Fibroblast of skin of abdomen (primary cell): ENCODE data around the gene SLC30A7.
"Not testable (repeated sequence)": the region's sequence is repeated elsewhere in the genome, so short reads cannot be mapped to it uniquely, and the experiment has no call there.

Experiments used
- DNase-seq: peaks from one replicate; pipeline ENCODE4 v3.0.0-alpha.2; 2013

The SLC30A7 gene

DNA sequence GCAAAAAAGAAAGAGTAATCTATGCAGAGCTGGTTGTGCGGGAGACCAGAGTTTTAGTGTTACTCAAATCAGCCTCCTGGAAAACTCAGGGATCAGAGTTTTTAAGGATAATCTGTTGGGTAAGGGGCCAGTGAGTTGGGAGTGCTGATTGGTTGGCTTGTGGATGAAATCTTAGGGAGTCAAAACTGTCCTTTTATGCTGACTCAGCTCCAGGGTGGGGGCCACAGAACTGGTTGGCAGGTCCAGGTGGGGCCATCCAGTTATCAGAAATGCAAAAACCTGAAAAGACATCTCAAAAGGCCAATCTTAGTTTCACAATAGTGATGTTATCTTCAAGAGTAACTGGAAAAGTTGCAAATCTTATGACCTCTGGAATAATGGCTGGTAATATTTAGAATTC, 4.5 kb upstream of the SLC30A7 start:
- DNase-seq, result no peak

DNA sequence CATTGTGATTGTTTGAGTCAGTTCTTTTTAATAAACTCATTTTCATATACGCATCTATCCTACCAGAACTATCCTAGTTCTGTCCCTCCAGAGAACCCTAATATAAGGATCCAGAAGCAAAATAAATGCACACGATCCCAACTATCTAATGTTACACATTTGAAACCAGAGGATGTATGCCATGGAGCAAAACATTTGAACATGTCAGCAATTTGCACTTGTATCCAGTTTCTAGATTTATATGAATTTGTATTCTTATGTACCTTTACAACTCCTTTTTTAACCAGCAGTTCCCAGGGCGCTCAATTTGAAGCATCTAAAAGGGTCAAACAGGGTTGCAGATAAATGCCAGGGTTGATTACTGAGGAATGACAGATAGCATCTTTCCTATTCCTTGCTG, 3.3 kb upstream of the SLC30A7 start:
- no peak for DNase-seq

GRCh38 chr1:100893718-100894117, 2.2 kb upstream of the SLC30A7 start:
- no peak for DNase-seq

- DNase-seq, result peak; percentile 74
Observed at GRCh38 chr1:100894603-100895539, 1.0 kb upstream of the SLC30A7 start, which contains the start of gene EXTL2. EXTL2 (minus strand) TSS chr1:100894842; CDS start chr1:100888757, 6,085 bp downstream.

GRCh38 chr1:100896481-100896982, 642 bp downstream of the SLC30A7 start:
- peak; percentile 45 for DNase-seq

DNA sequence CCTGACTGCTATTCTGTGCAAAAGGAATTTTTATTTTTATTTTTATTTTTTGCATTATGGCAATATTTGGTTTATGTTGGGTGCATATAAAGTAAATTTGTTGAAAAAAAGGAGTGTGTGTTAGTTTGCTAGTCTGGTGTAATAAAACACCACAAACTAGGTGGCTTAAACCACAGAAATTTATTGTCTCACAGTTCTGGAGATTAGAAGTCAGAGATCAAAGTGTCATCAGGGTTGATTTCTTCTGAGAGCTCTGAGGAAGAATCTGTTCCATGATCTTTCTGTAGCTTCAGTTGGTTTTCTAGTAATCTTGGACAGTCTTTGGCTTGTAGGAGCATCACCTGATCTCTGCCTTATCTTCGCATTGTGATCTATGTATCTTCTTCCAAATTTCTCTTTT, 6.5 kb downstream of the SLC30A7 start:
- DNase-seq, result no peak

DNA sequence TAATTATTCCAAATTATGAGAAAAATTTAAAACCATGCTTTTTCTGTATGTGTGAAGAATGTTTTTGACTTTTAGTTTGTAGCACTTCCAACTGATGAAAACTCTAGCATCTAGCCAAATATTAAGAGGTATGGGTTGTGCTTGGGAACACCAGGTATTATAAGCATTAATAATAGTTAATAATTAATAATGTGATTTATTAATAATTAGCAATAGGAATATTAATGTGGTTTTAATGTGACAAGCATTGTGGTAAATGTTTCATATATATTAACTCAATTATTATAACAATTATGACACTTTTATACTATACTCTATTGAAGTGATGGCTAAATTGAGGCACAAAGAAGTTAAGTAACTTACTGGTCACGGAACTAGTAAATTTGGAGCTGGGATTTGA, 7.9 kb downstream of the SLC30A7 start:
- DNase-seq, result no peak

GRCh38 chr1:100904528-100904927, 8.6 kb downstream of the SLC30A7 start:
- DNase-seq, result no peak

DNA sequence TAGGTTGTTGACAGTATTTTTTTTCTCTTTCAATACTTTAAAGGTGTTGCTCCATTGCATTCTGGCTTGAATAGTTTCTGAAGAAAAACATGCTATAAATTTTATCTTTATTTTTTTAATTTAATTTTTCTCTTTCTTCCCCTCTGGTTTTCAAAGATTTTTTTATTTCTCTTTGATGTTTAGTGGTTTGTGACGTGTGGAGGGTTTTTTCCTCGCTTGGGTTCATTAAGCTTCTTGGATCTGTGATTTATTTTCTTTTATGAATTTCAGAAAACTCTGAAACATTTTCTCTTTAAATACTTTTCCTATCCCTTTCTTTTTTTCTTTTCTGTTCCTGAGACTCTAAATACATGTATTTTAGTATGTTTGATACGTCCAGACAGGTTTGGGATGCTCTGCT, 9.3 kb downstream of the SLC30A7 start:
- DNase-seq, result no peak

DNA sequence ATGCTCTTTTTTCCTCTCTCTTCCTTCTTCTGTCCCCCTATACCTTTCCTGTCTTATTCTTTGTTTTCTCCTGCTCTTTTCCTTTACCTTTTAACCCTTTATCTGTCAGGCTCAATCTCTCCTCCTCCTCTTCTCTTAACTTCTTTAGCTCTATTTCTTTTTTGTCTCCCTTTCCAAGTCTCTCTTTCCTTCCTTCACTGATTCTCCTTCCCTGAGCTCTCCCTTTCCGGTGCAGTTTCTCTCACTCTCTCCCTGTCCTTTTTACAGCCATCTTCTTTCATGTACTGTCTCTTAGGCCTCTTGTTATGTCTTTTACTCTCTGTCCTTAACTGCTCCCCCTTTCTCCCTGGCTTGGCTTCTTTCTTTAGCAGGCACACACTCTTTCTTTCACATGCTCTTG, 12.0 kb downstream of the SLC30A7 start:
- DNase-seq, result no peak

- no peak for DNase-seq
Observed at GRCh38 chr1:100909018-100909417, 13.1 kb downstream of the SLC30A7 start.

GRCh38 chr1:100912019-100912418, 16.1 kb downstream of the SLC30A7 start:
- no peak for DNase-seq

GRCh38 chr1:100921110-100921706, 25.3 kb downstream of the SLC30A7 start:
- peak; percentile 49 for DNase-seq

DNA sequence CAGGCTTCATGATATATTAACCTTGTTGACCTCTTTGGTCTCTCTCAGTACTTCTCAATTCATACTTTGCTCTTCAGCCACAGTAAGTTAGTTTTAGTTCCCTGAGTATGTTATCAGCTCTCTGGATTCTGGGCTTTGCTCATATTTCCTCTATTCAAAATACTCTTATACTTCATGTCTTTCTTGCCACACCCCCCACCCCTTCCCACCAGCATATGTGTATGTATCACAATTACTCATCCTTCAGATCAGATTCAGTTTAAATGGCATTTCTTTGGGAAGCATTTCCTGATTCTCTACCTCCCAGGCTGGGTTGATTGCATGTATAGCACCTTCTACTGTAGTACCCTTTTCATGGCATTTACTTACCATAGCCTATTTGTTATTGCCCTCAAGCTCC, 28.3 kb downstream of the SLC30A7 start:
- peak; percentile 59 for DNase-seq

DNA sequence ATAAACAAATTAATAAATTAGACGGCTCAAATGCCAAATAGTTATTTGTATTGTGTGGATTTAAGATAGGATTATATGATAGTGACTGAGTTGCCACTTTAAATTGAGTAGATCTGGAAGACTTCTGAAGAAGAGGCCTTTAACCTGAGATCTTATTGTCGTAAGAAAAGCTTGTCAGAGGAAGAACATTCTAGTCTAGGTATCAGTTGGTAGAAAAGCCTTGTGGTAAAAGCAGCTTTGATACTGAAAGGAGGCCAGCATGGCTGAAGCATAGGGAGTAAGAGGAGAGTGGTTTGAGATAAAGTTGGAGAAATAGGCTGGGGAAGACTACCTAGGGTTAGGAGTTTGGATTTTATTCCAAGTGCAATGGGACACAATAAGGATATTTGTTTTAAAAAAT, 29.1 kb downstream of the SLC30A7 start:
- no peak for DNase-seq

DNA sequence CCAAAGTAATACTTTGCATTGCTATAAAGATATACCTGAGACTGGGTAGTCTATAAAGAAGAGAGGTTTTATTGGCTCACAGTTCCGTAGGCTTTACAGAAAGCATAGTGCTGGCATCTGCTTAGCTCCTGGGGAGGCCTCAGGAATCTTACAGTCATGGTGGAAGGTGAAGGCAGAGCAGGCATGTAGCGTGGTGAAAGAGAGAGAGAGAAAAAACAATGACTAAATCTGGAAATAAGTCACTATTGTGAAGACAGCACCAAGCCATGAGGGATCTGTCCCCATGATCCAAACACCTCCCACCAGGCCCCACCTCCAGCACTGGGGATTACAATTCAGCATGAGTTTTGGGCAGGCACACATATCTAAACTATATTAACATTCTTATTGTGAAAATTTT, 30.4 kb downstream of the SLC30A7 start:
- no peak for DNase-seq

GRCh38 chr1:100927276-100927675, 31.4 kb downstream of the SLC30A7 start:
- DNase-seq, result no peak

- no peak for DNase-seq
Observed at GRCh38 chr1:100928128-100928527, 32.2 kb downstream of the SLC30A7 start.

GRCh38 chr1:100930494-100930893, 34.6 kb downstream of the SLC30A7 start:
- no peak for DNase-seq

DNA sequence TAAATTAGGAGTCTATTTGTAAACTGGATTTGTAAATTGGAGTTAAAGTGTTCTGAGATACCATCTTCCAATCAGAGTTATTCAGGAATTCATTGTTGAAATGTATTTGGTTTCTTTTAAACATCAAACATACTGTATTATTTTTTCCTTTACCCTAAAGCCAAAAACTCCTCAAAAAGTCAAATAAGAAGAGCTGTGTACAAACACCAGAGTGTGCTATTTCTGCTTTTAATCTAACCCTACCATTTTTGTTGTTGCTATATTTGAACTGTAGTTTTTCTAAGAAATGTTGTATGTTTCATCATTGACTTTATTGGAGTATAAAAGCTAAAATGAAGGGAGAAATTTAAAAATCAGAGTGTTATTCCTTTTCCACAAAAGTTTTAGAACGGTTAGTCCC, 35.8 kb downstream of the SLC30A7 start:
- no peak for DNase-seq

GRCh38 chr1:100933555-100933954, 37.7 kb downstream of the SLC30A7 start:
- not testable (repeated sequence) for DNase-seq

DNA sequence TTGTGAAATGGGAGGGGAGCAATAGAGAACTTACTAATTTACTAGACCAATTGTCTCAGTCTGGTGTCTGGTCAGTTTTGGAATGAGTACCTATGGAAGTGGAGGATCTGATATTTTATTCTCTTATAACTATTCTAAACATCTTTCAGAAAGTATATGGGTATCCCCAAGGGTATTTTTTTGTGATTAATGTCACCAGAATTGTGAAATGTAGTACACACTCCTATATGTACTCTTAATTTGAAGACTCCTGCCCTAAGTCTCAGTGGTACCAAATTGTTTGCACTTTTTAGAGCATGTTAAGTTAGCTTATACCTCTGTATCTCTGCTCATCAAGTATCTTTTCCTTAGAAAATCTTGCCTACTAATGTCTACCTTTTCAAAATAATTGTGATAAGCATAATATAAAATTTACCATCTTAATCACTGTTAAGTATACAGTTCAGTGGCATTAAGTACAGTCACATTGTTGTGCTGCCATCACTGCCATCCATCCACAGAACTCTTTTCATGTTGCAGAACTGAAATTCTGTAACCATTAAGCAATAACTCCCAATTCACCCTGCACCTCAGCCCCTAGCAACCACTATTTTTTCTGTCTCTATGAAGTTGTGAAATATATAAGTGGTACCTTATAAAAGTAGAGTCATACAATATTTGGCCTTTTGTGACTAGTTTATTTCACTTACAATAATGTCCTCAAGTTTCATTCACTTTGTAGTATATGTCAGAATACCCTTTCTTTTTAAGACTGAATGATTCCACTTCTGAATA, 40.5 kb downstream of the SLC30A7 start:
- no peak for DNase-seq

DNA sequence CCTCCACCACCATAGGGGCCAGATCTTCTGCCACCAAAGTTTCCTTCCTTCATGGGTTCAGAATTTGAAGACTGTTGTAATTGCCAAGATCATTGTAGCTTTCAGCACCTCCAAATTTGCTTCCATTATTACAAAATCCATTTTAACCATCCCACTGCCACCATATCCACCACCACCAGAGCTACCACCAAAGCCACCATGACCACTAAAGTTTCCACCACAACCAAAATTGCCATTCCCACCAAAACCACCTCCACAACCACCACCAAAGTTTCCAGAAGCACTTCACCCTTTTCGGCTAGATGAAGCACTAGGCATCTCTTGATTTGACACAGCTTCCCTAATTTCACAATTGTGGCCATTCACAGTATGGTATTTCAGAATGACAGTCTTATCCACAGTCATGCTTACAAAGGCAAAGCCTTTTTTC, 45.2 kb downstream of the SLC30A7 start:
- no peak for DNase-seq
